GM19351 (cell line): ENCODE data around the gene SFXN1.

Experiments
- ATAC-seq: cut with Tn5 transposase; IDR thresholded peaks from one replicate; pipeline ENCODE4 v1.9.1; 2021; ENCODE audit warnings: mild to moderate bottlenecking, moderate library complexity; ENCODE audit not compliant: unreplicated experiment

Gene SFXN1

DNA sequence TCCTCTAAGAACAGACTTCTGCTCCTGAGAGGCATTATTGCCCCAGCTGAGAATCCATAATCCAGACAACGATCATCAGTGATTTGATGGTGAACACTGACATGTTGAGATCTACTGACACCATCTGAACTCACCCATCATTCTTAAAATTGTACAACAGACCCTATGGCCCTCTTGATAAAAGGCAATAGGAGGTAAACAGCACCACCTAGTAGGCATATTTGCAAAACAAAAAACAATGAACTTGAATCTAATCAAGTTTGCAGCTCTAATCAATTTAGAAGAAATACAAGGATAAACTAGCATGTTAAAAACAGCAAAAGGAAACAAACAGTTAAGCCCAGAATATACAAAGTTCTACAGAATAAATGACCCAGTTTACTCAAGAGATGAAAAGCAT lies 89.6 kb downstream of the SFXN1 start:
- ATAC-seq = no peak

DNA sequence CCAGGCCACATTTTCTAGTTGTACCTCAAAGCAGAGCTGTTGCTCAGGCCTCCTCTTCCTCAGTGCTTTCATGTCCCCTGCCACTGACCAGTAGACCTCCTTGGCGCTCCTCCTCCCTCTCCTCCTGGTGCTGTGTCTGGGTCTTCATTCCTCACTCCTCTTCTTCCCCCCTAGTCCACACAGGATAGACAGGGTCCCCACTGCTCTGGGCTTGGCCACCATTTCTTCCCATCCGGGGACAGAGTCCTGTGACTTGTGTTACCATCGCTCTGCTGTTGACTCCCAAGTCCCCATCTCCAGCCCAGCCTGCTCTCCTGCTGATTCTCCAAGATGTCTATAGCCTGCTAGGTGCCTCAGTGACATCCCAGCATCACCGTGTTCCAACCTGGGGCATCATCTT lies 91.3 kb downstream of the SFXN1 start:
- no peak for ATAC-seq

DNA sequence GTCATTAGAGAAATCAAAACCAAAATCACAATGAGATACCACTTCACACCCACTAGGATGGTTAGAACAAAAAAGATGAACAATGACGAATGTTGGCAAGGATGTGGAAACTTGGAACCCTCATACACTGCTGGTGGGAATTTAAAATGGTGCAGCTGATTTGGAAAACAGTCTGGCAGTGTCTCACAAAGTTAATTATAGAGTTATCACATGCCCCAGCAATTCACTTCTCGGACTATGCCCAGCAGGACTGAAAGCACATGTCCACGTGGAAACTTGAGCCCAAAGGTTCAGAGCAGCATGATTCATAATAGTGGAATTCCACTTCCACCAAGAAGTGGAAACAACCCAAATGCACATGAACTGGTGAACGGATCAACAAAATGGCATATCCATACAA lies 94.5 kb downstream of the SFXN1 start:
- no peak for ATAC-seq

DNA sequence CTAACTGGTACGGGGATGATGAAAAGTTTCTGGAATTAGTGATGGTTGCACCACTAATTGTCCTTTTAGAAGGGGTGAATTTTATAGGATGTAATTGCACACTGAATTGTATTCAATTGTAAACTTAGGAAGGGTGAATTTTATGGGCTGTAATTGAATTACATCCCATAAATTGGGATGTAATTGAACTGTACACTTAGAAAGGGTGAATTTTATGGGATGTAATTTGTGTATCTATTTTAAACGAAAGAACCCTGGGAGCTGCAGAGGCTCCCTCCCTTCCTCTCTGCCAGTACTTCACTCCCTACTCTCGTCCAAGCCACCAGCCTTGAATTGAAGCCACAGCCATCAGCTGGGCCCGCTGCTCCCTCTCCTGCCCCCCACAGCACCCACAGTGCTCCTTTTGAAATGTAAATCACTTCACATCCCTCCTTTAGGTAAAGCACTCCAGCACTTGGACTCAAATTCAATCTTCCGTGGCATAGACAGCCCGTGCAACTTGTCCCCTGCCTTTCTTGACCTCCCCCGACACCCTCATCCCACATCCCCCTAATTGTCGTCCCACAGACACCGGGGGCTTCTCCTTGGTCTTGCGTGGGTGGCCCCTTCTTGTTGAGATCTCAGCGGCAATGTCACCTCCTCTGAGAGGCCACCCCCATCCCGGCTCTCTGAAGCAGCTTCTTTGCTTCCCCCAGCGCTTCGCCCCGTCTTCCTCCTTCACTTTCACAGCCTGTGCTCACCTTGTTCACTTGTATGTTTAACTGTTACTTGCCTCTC lies 95.3 kb downstream of the SFXN1 start:
- no peak for ATAC-seq

DNA sequence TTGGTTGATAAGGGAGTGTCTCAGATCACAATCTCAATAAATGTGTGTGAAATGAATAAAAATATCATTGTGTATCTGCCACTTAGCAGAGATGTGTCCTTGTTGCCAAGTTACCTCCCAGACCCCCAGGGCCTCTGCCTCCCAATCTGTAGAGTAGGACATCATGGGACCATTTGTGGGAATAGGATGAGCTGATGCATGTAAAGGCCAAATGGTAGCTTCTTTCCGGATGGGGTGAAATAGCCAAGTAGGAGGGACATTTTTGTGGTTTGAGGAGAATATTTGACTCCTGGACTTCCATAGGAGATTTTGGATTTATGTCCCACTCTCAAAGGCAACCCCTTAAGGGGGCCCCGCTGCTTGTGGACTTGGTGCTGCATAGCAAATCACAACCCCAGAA lies 96.9 kb downstream of the SFXN1 start:
- no peak for ATAC-seq

DNA sequence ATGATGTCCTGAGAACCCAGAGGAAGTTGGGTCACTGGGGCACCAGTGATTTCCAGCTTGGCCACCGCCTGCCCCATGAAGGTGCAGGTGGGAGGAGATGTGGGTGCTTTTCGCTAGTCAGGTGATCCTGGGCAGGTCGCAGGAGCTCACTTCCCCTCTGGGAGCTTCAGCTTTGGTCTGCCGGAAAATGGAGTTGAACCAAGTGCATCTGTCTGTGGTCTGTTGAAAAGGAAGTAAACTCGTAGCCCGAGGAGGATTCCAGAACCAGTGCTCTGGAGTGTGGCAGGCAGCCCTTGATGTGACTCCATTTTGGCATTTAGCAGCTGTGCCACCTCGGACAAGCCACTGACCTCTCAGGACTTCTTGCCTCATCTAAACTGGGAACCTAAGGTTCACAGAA lies 97.7 kb downstream of the SFXN1 start:
- no peak for ATAC-seq

DNA sequence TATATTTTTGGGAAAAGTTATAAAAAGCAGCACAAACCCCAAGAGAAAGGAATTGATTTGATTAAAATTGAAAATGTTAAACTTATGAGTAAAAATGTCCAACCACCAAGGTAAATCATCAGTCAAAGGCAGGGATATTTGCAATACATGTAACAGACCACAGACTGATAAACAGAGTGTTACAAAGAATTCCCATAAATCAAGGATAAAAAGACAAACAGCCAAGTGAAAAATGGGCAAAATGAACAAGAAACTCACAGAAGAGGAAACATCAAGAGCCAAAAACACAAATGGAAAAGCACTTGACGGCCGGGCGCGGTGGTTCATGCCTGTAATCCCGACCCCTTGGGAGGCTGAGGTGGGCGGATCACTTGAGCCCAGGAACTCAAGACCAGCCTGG lies 98.2 kb downstream of the SFXN1 start:
- no peak for ATAC-seq
